GM23338 (cell line): ENCODE measurements around the gene BFSP2.

Experiments used
- CREB1 ChIP-seq: fragments of 250-450 bp; sonication (Bioruptor Pico); IDR thresholded peaks from 2 replicates; pipeline ENCODE4 v1.5.0; 2020; ENCODE audit warnings: low read depth, mild to moderate bottlenecking, moderate library complexity
- EZH2 ChIP-seq: fragments of 200-600 bp; sonication (generic); IDR thresholded peaks from one replicate; pipeline ENCODE4 v1.8.0; 2017; ENCODE audit warnings: antibody characterized with exemption, mild to moderate bottlenecking, low read depth; ENCODE audit not compliant: unreplicated experiment
- EZH2phosphoT487 ChIP-seq: fragments of 200-600 bp; sonication (generic); IDR thresholded peaks from one replicate; pipeline ENCODE4 v1.8.1; 2018; ENCODE audit warnings: antibody characterized with exemption; ENCODE audit not compliant: unreplicated experiment
- JUNB ChIP-seq: IDR thresholded peaks from one replicate; pipeline ENCODE4 v1.6.1; 2016; ENCODE audit warnings: antibody characterized with exemption; ENCODE audit not compliant: unreplicated experiment
- POLR2AphosphoS5 ChIP-seq: IDR thresholded peaks from 2 replicates; pipeline ENCODE4 v1.6.1; 2016; ENCODE audit warnings: antibody characterized with exemption, low read depth
- ZNF331 ChIP-seq: fragments of 250-450 bp; sonication (Bioruptor Pico); IDR thresholded peaks from 2 replicates; pipeline ENCODE4 v1.5.0; 2020; ENCODE audit warnings: low read depth, mild to moderate bottlenecking, moderate library complexity
- TF ChIP-seq, protein P1 (sequence below), 2 experiments: fragments of 200-600 bp in 1 of 2; sonication (generic) in 1 of 2; conservative IDR thresholded peaks; 2 replicates each; pipeline versions ENCODE4 v1.5.1 to v1.6.1; 2016 to 2017; ENCODE audit warnings: antibody characterized with exemption in 2 of 2, low read depth in 2 of 2, mild to moderate bottlenecking in 2 of 2, moderate library complexity in 1 of 2
- TF ChIP-seq, protein P2 (sequence below): IDR thresholded peaks from one replicate; pipeline ENCODE4 v1.6.1; 2018; ENCODE audit warnings: antibody characterized with exemption; ENCODE audit not compliant: unreplicated experiment
- TF ChIP-seq, protein P3 (sequence below): IDR thresholded peaks from 2 replicates; pipeline ENCODE4 v1.6.1; 2016; ENCODE audit warnings: antibody characterized with exemption

DNA sequence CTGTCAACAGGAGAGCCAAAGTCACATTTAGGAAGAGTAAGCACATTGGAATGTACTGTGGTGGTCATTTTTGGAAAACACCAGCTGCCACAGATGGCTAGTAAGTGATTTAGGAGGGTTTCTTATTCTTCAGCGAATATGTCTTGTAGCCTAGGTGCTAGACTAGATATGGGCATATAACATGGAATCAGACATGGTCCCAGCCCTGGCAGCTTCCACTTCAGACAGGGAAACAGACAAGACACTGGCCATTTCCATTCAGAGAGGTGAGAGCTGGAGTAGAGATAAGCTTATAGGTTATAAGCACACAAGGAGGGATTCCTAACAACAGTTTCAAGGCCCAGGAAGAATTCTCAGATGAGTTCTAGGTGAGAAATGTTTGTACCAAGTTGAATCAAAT is 28.2 kb upstream of the BFSP2 start:
- TF ChIP-seq POLR2AphosphoS5 = no peak
- TF ChIP-seq, protein P1, sequence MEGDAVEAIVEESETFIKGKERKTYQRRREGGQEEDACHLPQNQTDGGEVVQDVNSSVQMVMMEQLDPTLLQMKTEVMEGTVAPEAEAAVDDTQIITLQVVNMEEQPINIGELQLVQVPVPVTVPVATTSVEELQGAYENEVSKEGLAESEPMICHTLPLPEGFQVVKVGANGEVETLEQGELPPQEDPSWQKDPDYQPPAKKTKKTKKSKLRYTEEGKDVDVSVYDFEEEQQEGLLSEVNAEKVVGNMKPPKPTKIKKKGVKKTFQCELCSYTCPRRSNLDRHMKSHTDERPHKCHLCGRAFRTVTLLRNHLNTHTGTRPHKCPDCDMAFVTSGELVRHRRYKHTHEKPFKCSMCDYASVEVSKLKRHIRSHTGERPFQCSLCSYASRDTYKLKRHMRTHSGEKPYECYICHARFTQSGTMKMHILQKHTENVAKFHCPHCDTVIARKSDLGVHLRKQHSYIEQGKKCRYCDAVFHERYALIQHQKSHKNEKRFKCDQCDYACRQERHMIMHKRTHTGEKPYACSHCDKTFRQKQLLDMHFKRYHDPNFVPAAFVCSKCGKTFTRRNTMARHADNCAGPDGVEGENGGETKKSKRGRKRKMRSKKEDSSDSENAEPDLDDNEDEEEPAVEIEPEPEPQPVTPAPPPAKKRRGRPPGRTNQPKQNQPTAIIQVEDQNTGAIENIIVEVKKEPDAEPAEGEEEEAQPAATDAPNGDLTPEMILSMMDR (conservative IDR thresholded peaks at IDR 0.05; ENCODE audit: low read depth in 2 of 2) = no peak
- no peak for TF ChIP-seq EZH2
- TF ChIP-seq, protein P2, sequence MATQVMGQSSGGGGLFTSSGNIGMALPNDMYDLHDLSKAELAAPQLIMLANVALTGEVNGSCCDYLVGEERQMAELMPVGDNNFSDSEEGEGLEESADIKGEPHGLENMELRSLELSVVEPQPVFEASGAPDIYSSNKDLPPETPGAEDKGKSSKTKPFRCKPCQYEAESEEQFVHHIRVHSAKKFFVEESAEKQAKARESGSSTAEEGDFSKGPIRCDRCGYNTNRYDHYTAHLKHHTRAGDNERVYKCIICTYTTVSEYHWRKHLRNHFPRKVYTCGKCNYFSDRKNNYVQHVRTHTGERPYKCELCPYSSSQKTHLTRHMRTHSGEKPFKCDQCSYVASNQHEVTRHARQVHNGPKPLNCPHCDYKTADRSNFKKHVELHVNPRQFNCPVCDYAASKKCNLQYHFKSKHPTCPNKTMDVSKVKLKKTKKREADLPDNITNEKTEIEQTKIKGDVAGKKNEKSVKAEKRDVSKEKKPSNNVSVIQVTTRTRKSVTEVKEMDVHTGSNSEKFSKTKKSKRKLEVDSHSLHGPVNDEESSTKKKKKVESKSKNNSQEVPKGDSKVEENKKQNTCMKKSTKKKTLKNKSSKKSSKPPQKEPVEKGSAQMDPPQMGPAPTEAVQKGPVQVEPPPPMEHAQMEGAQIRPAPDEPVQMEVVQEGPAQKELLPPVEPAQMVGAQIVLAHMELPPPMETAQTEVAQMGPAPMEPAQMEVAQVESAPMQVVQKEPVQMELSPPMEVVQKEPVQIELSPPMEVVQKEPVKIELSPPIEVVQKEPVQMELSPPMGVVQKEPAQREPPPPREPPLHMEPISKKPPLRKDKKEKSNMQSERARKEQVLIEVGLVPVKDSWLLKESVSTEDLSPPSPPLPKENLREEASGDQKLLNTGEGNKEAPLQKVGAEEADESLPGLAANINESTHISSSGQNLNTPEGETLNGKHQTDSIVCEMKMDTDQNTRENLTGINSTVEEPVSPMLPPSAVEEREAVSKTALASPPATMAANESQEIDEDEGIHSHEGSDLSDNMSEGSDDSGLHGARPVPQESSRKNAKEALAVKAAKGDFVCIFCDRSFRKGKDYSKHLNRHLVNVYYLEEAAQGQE = no peak
- no peak for TF ChIP-seq JUNB
- TF ChIP-seq EZH2phosphoT487 = no peak
- TF ChIP-seq, protein P3, sequence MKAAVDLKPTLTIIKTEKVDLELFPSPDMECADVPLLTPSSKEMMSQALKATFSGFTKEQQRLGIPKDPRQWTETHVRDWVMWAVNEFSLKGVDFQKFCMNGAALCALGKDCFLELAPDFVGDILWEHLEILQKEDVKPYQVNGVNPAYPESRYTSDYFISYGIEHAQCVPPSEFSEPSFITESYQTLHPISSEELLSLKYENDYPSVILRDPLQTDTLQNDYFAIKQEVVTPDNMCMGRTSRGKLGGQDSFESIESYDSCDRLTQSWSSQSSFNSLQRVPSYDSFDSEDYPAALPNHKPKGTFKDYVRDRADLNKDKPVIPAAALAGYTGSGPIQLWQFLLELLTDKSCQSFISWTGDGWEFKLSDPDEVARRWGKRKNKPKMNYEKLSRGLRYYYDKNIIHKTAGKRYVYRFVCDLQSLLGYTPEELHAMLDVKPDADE = no peak
- no peak for TF ChIP-seq ZNF331 (CRISPR knock-in tag)
- no peak for TF ChIP-seq CREB1 (CRISPR knock-in tag)
